Epithelial cell of alveolus of lung (primary cell): ENCODE measurements around the gene PRR29. TPM values are rescaled to one million over a fixed set of nuclear protein-coding genes. Genes with fewer than 3 reads are reported as not detected.

ENCODE experiments used
- total RNA-seq: library from RNA; depleted of rRNA; stranded (reverse); fragments of >200 nt; gene quantifications from 2 replicates; pipeline ENCODE4 v1.2.1, GENCODE V29; 2015

The PRR29 gene
- total RNA-seq: 0.08 and 0.52 TPM in 2 replicates

DNA sequence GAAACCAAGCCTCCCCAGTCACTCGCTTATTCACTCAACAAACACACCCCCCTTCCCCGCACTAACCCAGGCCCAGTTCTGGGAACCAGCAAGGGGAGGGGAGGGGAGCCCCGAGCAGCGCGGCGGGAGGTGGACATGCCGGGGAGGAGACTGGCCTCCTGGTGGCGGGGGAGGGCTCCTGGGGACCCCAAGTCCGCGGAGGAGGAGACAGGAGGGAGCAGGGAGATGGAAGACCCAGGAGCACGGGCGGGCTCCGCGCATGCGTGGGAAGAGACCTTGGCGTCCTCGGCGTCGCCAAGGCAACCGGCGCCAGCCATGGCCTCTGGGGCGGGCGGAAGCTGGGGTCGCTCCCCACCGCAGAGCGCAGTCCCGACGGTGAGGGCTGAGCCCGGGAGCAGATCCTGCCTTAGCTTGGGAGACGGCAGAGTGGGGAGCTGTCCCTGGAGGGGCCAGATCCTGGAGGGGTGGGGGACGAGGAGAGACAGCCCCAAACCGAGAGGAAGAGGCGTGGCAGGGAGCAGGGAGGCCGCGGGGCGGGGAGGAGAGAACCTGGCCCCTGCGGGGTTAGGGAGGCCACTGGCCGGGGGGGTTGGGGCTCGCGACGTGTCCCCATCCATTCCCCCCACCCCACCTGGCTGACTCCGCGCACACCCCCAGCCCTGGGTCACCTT lies at the start of gene PRR29:
PRR29 (plus strand) TSS at position 302 of the 671 bp plus-strand sequence; CDS start at position 316, 14 bp downstream.

DNA sequence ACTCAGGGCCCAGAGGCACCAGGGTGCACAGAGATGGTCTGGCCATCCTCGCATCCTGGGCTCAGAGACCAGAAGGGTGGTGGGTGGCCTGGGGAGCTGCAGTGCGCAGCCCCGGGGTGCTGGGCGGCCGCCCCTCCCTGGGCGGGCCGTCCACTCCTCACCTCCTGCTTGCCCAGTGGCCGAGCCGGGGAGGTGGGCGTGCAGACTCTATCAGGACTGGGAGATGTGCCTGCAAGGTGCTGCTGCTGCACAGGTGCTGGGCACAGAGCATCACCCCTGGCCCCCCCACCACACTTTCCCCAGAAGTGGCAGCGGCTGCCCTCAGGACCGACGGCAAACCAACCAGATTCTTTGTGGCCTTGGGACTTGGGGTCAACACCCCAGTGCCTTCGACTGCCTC lies 25.4 kb upstream of the PRR29 start, which contains the start of gene SCN4A:
SCN4A (minus strand) TSS at position 123 of the 400 bp plus-strand sequence; CDS start at position 46, 77 bp downstream.

DNA sequence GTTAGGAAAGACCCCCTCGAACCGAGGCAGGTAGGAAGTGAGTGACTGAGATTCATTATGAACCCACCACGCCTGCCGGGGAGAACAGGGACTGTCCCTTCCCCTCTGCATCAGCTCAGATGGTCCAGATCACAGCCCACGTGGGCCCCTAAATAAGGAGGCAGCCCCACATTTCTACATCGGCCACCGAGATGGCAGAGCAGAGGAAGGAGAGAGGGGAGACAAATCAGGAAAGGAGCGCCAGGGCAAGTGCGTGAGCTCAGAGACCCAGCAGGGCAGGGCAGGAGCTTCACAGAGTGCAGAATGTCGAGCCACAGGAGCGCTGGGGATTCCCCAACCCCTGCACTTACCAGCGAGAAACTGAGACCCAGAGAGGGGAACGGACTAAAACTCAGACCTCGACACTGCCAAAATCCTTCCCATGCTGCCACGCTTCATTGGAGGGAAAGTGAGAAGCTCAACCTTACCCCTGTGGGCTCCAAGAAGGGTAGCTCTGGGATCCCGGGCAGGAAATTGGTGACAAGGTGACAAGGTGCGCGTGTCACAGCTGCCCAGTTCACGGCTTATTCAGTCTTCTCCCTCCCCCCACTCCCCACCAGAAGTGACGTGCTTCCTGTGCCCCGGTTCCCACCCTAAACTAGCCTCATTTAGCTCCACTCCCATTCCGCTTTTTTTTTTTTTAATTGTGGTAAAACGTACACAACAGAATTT lies 22.1 kb downstream of the PRR29 start, which contains the start of gene ICAM2:
ICAM2 (minus strand) TSS at position 578 of the 711 bp plus-strand sequence. CDS start 13,942 bp downstream, outside the sequence.

Other genes with a start within 250 kb of the PRR29 start
- 32.7 and 46.8 TPM in 2 replicates for gene CCDC47, start 224.8 kb upstream of the PRR29 start, total RNA-seq
- 29.7 and 54.5 TPM in 2 replicates for gene DDX42, start 224.2 kb upstream of the PRR29 start, total RNA-seq
- gene PSMC5, start 170.9 kb upstream of the PRR29 start, total RNA-seq: 52.6 and 65.1 TPM in 2 replicates
- 44.9 and 70.6 TPM in 2 replicates for gene FTSJ3, start 170.7 kb upstream of the PRR29 start, total RNA-seq
- 91.0 and 180 TPM in 2 replicates for gene SMARCD2, start 155.7 kb upstream of the PRR29 start, total RNA-seq
- not detected in 2 replicates for gene CSH2, start 124.7 kb upstream of the PRR29 start, total RNA-seq
- not detected in 2 replicates for gene GH2, start 116.4 kb upstream of the PRR29 start, total RNA-seq
- not detected in 2 replicates for gene CSH1, start 101.8 kb upstream of the PRR29 start, total RNA-seq
- gene CSHL1, start 87.1 kb upstream of the PRR29 start, total RNA-seq: not detected in 2 replicates
- not detected in 2 replicates for gene GH1, start 79.5 kb upstream of the PRR29 start, total RNA-seq
- gene CD79B, start 66.0 kb upstream of the PRR29 start, total RNA-seq: not detected in 2 replicates
- 0.08 TPM in 1 of 2 replicates, not detected in the other for gene SCN4A, start 25.4 kb upstream of the PRR29 start, total RNA-seq
- gene ICAM2, start 22.3 kb downstream of the PRR29 start, total RNA-seq: 7.4 and 11.9 TPM in 2 replicates
- 4.8 and 8.5 TPM in 2 replicates for gene ERN1, start 131.8 kb downstream of the PRR29 start, total RNA-seq